SU-DHL-6 (cell line): ENCODE measurements around the gene SRSF4.
A peak's percentile ranks its signal among the peaks of the same experiment; 100 is the strongest.

Experiments
- EZH2phosphoT487 ChIP-seq: fragments of 200-600 bp; sonication (generic), shearing (Covaris generic); conservative IDR thresholded peaks from 2 replicates; pipeline ENCODE4 v1.6.1; 2018; ENCODE audit warnings: mild to moderate bottlenecking, antibody characterized with exemption, low read length, moderate library complexity, mixed read lengths
- TF ChIP-seq, protein P1 (sequence below): fragments of 200-600 bp; sonication (generic); IDR thresholded peaks from one replicate; pipeline ENCODE4 v1.5.1; 2017; ENCODE audit warnings: antibody characterized with exemption, mild to moderate bottlenecking, low read length, moderate library complexity; ENCODE audit not compliant: insufficient read depth, poor library complexity, severe bottlenecking

DNA sequence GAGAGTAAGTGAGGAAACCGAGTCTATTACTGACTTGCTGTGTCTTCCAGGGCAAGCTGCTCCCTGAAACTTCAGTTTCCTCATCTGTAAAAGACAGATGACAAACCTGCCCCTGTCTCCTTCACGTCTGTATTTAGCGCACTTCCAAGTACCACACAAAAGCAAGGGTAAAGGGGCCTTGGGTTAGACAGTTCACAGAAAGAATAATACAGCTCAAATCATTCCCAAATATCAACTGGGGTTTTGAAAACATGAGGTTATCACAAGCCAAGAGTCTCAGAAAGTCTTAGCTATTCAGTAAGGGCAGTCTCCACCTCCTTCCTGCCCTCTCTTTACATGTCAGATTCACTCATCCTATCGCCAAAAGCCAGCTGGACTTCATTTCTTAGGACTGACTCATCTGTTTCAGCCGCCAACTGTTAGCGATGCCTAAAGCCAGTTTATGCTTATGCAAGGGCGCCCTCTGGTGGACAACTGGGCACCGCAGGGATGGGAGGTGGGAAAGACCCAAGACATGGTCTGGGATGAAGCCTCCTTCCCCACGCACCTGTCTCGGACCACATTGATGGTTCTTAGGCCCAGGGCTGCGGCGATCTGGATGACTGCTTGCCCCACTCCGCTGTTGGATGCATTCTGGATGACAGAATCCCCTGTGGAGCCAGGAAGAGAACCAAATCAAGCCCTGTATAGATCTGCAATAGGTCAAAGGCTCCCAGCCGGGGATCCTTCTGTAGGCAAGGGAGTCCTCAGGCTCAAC, 21.1 kb upstream of the SRSF4 start:
- TF ChIP-seq, protein P1, sequence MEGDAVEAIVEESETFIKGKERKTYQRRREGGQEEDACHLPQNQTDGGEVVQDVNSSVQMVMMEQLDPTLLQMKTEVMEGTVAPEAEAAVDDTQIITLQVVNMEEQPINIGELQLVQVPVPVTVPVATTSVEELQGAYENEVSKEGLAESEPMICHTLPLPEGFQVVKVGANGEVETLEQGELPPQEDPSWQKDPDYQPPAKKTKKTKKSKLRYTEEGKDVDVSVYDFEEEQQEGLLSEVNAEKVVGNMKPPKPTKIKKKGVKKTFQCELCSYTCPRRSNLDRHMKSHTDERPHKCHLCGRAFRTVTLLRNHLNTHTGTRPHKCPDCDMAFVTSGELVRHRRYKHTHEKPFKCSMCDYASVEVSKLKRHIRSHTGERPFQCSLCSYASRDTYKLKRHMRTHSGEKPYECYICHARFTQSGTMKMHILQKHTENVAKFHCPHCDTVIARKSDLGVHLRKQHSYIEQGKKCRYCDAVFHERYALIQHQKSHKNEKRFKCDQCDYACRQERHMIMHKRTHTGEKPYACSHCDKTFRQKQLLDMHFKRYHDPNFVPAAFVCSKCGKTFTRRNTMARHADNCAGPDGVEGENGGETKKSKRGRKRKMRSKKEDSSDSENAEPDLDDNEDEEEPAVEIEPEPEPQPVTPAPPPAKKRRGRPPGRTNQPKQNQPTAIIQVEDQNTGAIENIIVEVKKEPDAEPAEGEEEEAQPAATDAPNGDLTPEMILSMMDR = peak; percentile 98
- no peak for TF ChIP-seq EZH2phosphoT487
